Measurements from ENCODE around the gene MAGOH. TPM values are rescaled to one million over a fixed set of nuclear protein-coding genes. Genes with fewer than 3 reads are reported as not detected.

Gene MAGOH
- total and polyA plus RNA-seq, 2 donors (not counting 3 experiments of a cell fraction or from before 2014, with no cell fraction given) = 25.9 to 60.1 TPM

DNA sequence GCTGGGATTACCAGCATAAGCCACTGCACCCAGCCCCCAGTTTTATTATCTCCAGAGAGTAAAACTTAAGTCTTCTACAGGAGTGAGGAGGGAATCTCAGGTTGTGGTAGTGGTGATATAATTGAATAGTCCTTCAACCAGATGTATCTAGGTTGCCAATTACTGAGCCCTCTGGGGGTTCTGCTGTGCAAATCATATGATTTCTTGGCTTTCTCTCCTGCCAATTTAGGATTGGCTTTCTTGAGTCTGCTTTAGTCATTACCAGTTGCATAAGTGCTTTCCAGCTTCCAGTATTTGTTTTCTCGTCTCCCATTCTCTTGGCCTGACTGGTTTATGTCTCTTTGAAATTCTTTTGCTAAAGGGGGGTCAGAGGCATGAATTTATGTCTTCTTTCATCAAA lies 30.6 kb downstream of the MAGOH start:
- Histone ChIP-seq H3K27ac (ENCODE audit: insufficient read depth, low read depth, low read length) (no peak overlapping the region), H3K27me3 (ENCODE audit: control insufficient read depth in 2 of 2, insufficient read depth in 2 of 2, low read length in 2 of 2) (no peaks in the 10 kb centered on the region), H3K36me3 (ENCODE audit: control insufficient read depth in 2 of 2, extremely low read depth in 1 of 2, insufficient read depth in 2 of 2, low read length in 2 of 2) (peaks cover 7 to 16% of the 10 kb centered on the region in 2 experiments), H3K9ac (replicated peaks; ENCODE audit: extremely low read depth, insufficient read depth, low read length) (no peak overlapping the region), H2AFZ (ENCODE audit: low read depth, low read length) (no peak overlapping the region), H3K4me3 (replicated peaks in 1 of 3; ENCODE audit: insufficient read depth in 1 of 3, low read depth in 1 of 3, low read length in 3 of 3) (no peak overlapping the region), H3K4me2 (ENCODE audit: insufficient read depth, low read length) (no peak overlapping the region), H3K9me1 (replicated peaks; ENCODE audit: control insufficient read depth, extremely low read depth, insufficient read depth, low read length) (no peaks in the 10 kb centered on the region), H4K20me1 (replicated peaks; ENCODE audit: control insufficient read depth, extremely low read depth, insufficient read depth, low read length) (no peaks in the 10 kb centered on the region), H3K79me2 (ENCODE audit: control insufficient read depth, insufficient read depth, low read length) (no peaks in the 10 kb centered on the region), H3K9me3 (replicated peaks; ENCODE audit: control insufficient read depth, insufficient read depth, low read length) (no peaks in the 10 kb centered on the region), H3K4me1 (ENCODE audit: control insufficient read depth, extremely low read depth, insufficient read depth, low read length) (no peaks in the 10 kb centered on the region)
- intact Hi-C loops (cut with micrococcal nuclease) = no loop called here
- FAIRE-seq (no peak), DNase-seq (ENCODE audit: low read depth, low spot score) (no peak)
- TF ChIP-seq FOS (IDR thresholded peaks at IDR 0.05; ENCODE audit: borderline replicate concordance, insufficient read depth, low read length) = no peak
- no peak for TF ChIP-seq MAX (IDR thresholded peaks at IDR 0.05; ENCODE audit: insufficient read depth, insufficient read length)
- TF ChIP-seq POLR2A (IDR thresholded peaks at IDR 0.05; ENCODE audit: low read depth, low read length) = no peak
- no peak for TF ChIP-seq CTCF (IDR thresholded peaks at IDR 0.05; ENCODE audit: extremely low read depth in 1 of 2, insufficient read depth in 1 of 2, low read depth in 1 of 2, low read length in 2 of 2)
- no peak for TF ChIP-seq EZH2 (IDR thresholded peaks at IDR 0.05; ENCODE audit: borderline replicate concordance, low read depth, low read length, severe bottlenecking)
- no peak for TF ChIP-seq GATA2 (IDR thresholded peaks at IDR 0.05; ENCODE audit: insufficient read depth, insufficient read length, low read depth, low read length)
- TF ChIP-seq POLR2AphosphoS5 (IDR thresholded peaks at IDR 0.05; ENCODE audit: insufficient read depth, low read depth, low read length) = no peak
- no peak for TF ChIP-seq MYC (IDR thresholded peaks at IDR 0.05; ENCODE audit: low read depth, low read length)
- TF ChIP-seq JUN (IDR thresholded peaks at IDR 0.05; ENCODE audit: borderline replicate concordance, insufficient read depth, insufficient read length, low read depth) = no peak
- POLR2A ChIA-PET = no interaction called here
- CTCF ChIA-PET = no interaction called here
- BruUV-seq (replicated peaks) = no TSS peak
- dilution Hi-C loops (cut with MboI; ENCODE audit: extremely low pct_ligation_motif_present, low sequenced_read_pairs) = no loop called here
